ENCODE measurements around the gene AEN.

DNA sequence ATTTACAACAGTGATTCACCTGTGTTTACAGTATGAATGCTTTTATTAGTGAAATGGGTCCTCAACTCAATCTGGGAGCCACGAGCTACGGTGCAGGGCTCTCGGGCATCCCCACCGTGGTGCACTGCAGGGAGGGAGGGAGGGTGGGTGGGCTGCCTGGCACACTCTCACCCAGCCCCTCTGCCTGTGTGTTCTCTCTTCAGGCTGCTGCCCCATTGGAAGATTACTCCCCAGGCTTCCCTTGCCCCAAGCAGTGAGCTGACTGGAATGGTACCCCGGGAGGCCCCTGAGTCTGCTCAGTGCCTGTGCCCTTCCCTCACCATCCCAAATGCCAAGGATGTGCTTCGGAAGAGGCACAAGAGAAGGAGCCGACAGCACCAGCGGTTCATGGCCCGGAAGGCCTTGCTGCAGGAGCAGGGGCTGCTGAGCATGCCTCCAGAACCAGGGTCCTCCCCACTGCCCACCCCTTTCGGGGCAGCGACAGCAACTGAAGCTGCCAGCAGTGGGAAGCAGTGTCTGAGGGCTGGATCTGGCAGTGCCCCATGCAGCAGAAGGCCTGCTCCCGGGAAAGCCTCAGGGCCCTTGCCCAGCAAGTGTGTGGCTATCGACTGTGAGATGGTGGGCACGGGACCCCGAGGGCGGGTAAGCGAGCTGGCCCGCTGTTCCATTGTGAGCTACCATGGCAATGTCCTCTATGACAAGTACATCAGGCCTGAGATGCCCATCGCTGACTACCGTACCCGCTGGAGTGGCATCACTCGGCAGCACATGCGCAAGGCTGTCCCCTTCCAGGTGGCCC lies 5.0 kb downstream of the AEN start:
- TF ChIP-seq, protein P1, sequence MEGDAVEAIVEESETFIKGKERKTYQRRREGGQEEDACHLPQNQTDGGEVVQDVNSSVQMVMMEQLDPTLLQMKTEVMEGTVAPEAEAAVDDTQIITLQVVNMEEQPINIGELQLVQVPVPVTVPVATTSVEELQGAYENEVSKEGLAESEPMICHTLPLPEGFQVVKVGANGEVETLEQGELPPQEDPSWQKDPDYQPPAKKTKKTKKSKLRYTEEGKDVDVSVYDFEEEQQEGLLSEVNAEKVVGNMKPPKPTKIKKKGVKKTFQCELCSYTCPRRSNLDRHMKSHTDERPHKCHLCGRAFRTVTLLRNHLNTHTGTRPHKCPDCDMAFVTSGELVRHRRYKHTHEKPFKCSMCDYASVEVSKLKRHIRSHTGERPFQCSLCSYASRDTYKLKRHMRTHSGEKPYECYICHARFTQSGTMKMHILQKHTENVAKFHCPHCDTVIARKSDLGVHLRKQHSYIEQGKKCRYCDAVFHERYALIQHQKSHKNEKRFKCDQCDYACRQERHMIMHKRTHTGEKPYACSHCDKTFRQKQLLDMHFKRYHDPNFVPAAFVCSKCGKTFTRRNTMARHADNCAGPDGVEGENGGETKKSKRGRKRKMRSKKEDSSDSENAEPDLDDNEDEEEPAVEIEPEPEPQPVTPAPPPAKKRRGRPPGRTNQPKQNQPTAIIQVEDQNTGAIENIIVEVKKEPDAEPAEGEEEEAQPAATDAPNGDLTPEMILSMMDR (IDR thresholded peaks at IDR 0.05 in 4 of 5, conservative IDR thresholded peaks at IDR 0.05 in 1 of 5): no peak
- no peak for TF ChIP-seq POLR2A (IDR thresholded peaks at IDR 0.05)

Data from gastrocnemius medialis (tissue), 4 donors.